ENCODE data around the gene BMP4. TPM values are rescaled to one million over a fixed set of nuclear protein-coding genes. Genes with fewer than 3 reads are reported as not detected.

The BMP4 gene
- total RNA-seq, 2 experiments from 2014 or later: not detected

DNA sequence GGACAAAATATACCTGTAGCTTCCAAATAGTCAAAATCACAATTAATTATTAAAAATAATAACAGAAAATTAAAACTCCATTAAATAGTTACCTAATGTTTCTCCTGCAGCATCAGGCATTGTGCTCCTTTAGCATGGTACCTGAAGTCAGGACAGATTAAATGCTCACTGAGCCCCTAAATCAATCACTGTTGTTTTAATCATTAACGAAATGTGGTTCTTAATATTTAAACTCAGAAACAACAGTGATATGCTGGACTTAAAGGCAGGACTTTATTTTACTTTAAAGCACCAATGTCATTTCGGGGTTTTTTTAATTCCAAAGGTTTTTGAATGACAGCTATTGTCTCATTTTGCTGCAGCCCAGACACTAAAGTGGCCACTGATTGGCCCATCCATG, 2.0 kb upstream of the BMP4 start:
- H3K27ac Mint-ChIP-seq: no peak overlapping the region
- H3K4me3 Mint-ChIP-seq: no peak overlapping the region
- H3K36me3 Mint-ChIP-seq (ENCODE audit: low read depth): no peaks in the 10 kb centered on the region
- H3K9me3 Mint-ChIP-seq: no peaks in the 10 kb centered on the region
- CTCF ChIA-PET: no interaction called here
- H3K27me3 Mint-ChIP-seq (ENCODE audit: low read depth): peaks cover 57% of the 10 kb centered on the region
- no peak for DNase-seq
- intact Hi-C loops (cut with micrococcal nuclease): no loop called here
- H3K4me1 Mint-ChIP-seq (ENCODE audit: low read depth): peaks cover 30% of the 10 kb centered on the region

GRCh38 chr14:53957739-53958138, 1.1 kb upstream of the BMP4 start:
- H3K36me3 Mint-ChIP-seq (ENCODE audit: low read depth): no peaks in the 10 kb centered on the region
- CTCF ChIA-PET: no interaction called here
- peaks cover 32% of the 10 kb centered on the region for H3K4me1 Mint-ChIP-seq (ENCODE audit: low read depth)
- no peak overlapping the region for H3K27ac Mint-ChIP-seq
- H3K4me3 Mint-ChIP-seq: no peak overlapping the region
- intact Hi-C loops (cut with micrococcal nuclease): no loop called here
- no peak for DNase-seq
- no peaks in the 10 kb centered on the region for H3K9me3 Mint-ChIP-seq
- H3K27me3 Mint-ChIP-seq (ENCODE audit: low read depth): peaks cover 54% of the 10 kb centered on the region

DNA sequence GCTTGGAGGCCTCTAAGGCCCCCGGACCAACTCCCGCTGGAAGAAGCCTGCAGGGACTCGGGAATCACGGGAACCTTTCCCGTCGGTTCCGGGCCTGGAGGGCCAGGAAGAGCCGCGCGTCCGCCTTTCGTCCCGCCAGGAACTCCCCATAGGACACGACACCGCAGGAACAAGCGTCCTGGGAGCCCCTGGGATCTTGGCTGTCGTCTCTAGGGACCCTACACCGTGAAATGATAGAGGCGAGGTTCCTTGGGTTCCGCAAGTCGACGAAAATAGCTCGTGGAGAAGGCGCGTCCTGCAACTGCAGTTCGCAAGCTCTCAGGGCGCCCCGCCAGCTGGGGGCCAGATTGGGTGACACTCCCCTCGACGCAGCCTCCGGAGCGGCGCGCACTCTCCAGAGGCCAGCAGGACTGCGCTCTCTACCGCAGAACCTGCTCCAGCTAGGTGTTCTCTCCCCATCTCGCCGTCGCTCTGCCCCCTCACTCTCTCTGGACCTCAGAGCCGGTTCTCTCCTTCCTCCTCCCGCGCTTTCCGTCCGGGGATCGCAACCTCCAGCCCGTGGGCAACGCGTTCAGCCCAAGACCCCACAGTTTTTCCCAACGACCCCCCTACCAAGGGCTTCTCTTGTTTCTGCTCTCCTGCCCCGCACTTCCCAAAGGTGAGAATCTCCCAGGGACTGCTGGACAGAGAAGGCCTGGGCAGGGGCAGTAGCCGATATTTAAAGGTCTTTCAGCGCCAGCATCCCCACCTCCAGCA, 776 bp downstream of the BMP4 start:
- DNase-seq: no peak
- Mint-ChIP-seq H3K4me1 (ENCODE audit: low read depth) (peaks cover 35% of the 10 kb centered on the region), H3K9me3 (no peaks in the 10 kb centered on the region), H3K4me3 (peak overlapping the region; percentile 51), H3K36me3 (ENCODE audit: low read depth) (no peaks in the 10 kb centered on the region), H3K27ac (no peak overlapping the region), H3K27me3 (ENCODE audit: low read depth) (peaks cover 63% of the 10 kb centered on the region)
- CTCF ChIA-PET: no interaction called here
- intact Hi-C loops (cut with micrococcal nuclease): no loop called here

DNA sequence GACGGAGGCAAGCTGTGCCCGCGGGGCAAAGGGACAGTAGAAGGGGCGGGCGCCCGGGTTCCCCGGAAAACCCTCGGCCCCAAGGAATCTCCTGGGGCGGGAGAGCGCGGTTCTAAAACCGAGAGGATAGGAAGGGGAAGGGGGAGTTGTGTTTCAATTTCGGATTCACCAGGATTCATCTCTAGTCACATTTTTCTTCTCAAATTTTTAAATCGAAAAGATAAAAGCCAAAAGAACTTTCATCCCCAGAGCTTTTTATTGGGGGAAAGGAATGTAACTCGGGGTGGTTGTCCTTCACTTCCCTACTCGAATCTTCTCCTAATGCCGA, 1.4 kb downstream of the BMP4 start:
- H3K4me1 Mint-ChIP-seq (ENCODE audit: low read depth): peaks cover 35% of the 10 kb centered on the region
- no peak for DNase-seq
- intact Hi-C loops (cut with micrococcal nuclease): no loop called here
- CTCF ChIA-PET: no interaction called here
- H3K36me3 Mint-ChIP-seq (ENCODE audit: low read depth): no peaks in the 10 kb centered on the region
- H3K27ac Mint-ChIP-seq: no peak overlapping the region
- H3K9me3 Mint-ChIP-seq: no peaks in the 10 kb centered on the region
- peak overlapping the region; percentile 71 for H3K4me3 Mint-ChIP-seq
- peaks cover 65% of the 10 kb centered on the region for H3K27me3 Mint-ChIP-seq (ENCODE audit: low read depth)

- Mint-ChIP-seq H3K27ac (no peak overlapping the region), H3K4me1 (ENCODE audit: low read depth) (peaks cover 35% of the 10 kb centered on the region), H3K9me3 (no peaks in the 10 kb centered on the region), H3K27me3 (ENCODE audit: low read depth) (peaks cover 67% of the 10 kb centered on the region), H3K36me3 (ENCODE audit: low read depth) (no peaks in the 10 kb centered on the region), H3K4me3 (peak overlapping the region; percentile 71)
- CTCF ChIA-PET: no interaction called here
- intact Hi-C loops (cut with micrococcal nuclease): no loop called here
- peak; percentile 33 for DNase-seq
Measured at GRCh38 chr14:53954551-53955228, 1.9 kb downstream of the BMP4 start.

DNA sequence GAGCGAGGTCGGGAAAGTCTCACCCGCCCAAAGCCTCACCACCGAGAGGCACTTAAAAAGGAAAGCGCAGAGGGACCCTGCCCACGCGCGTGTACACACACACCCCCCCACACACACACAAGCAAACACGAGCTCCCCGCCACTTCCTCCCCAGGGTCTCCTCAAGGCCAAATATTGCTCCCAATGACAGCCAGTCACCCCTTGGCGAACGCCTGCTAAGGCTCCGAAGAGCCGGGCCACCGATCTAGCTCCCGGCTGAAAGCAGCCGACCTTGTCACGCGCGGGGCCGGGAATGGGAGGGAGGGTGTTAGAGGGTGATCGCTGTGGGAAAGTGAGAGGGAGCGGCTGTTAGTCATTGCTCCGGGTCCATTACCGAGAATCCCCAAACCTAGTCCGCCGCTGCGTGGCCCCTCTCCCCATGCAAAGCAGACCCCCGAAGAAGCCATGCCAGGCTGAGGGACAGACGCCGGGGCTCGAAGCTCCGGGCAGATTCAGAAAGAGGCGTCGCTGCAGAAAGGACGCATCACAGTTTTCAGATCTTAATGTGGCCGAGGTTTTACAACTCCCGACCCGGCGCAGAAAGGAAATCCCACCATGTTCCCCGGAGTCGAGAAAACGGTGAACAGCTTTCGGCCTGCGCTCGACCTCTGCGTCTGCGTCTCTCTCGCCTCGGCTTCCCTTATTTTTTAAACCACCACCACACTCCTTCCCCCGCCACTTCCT, 2.6 kb downstream of the BMP4 start:
- Mint-ChIP-seq H3K36me3 (ENCODE audit: low read depth) (no peaks in the 10 kb centered on the region), H3K4me3 (peak overlapping the region; percentile 71), H3K27ac (no peak overlapping the region), H3K27me3 (ENCODE audit: low read depth) (peaks cover 65% of the 10 kb centered on the region), H3K4me1 (ENCODE audit: low read depth) (peaks cover 35% of the 10 kb centered on the region), H3K9me3 (no peaks in the 10 kb centered on the region)
- intact Hi-C loops (cut with micrococcal nuclease): no loop called here
- CTCF ChIA-PET: interaction anchor here (0.7 kb wide), 1 partner anchor 9 kb away, joined by 3 read pairs; no protein-coding TSS in a partner anchor
- DNase-seq: no peak

DNA sequence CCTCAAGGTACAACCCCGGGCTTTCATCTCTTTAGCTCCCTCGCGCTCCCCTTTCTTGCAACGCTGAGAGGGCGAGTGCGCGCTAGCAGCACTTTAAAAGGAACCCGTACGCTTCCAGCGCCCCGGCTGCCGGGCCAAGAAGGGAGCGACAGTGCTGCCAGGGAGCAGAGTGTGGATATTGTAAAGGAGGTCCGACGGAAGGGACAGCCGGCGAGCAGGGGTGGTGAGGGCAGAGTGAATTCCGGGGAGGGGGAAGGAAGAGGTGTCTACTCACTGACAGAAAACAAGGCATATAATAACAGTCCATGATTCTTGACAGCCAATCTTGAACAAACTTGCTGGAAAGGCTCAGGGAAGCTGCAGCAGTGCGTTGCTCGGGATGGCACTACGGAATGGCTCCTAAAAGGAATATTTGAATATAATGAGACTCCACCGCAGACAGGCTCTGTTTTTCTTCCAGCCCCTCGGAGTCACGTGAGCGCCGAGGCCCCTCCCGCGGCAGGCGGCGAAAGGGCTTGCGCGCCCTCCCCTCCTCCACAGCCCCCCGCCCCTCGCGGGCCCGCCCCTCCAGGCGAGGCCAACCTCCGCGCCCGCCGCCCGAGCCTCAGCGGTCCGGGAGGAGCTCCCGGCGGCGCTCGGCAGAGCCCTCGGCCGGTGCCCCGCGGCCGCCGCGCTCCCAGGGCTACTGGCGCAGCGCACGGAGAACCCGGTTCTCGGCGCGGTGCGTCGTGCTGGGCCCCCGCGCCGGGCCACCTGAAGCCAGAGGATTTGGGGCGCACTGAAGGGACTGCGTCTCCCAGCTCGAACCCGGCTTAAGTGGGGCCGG, 3.4 kb downstream of the BMP4 start:
- peaks cover 69% of the 10 kb centered on the region for H3K27me3 Mint-ChIP-seq (ENCODE audit: low read depth)
- no peaks in the 10 kb centered on the region for H3K36me3 Mint-ChIP-seq (ENCODE audit: low read depth)
- no peaks in the 10 kb centered on the region for H3K9me3 Mint-ChIP-seq
- CTCF ChIA-PET: interaction anchor here (0.7 kb wide), 2 partner anchors 8 to 395 kb away, joined by 3 read pairs; no protein-coding TSS in a partner anchor
- H3K27ac Mint-ChIP-seq: no peak overlapping the region
- intact Hi-C loops (cut with micrococcal nuclease): no loop called here
- H3K4me1 Mint-ChIP-seq (ENCODE audit: low read depth): peaks cover 35% of the 10 kb centered on the region
- peak; percentile 35 for DNase-seq
- peak overlapping the region; percentile 71 for H3K4me3 Mint-ChIP-seq

- Mint-ChIP-seq H3K36me3 (ENCODE audit: low read depth) (no peaks in the 10 kb centered on the region), H3K27me3 (ENCODE audit: low read depth) (peaks cover 70% of the 10 kb centered on the region), H3K9me3 (no peaks in the 10 kb centered on the region), H3K4me3 (no peak overlapping the region), H3K27ac (no peak overlapping the region), H3K4me1 (ENCODE audit: low read depth) (peaks cover 35% of the 10 kb centered on the region)
- CTCF ChIA-PET: interaction anchor here (0.7 kb wide), 1 partner anchor 395 kb away, joined by 3 read pairs; no protein-coding TSS in a partner anchor
- DNase-seq: no peak
- intact Hi-C loops (cut with micrococcal nuclease): no loop called here
Measured at GRCh38 chr14:53952533-53952932, 4.1 kb downstream of the BMP4 start.

DNA sequence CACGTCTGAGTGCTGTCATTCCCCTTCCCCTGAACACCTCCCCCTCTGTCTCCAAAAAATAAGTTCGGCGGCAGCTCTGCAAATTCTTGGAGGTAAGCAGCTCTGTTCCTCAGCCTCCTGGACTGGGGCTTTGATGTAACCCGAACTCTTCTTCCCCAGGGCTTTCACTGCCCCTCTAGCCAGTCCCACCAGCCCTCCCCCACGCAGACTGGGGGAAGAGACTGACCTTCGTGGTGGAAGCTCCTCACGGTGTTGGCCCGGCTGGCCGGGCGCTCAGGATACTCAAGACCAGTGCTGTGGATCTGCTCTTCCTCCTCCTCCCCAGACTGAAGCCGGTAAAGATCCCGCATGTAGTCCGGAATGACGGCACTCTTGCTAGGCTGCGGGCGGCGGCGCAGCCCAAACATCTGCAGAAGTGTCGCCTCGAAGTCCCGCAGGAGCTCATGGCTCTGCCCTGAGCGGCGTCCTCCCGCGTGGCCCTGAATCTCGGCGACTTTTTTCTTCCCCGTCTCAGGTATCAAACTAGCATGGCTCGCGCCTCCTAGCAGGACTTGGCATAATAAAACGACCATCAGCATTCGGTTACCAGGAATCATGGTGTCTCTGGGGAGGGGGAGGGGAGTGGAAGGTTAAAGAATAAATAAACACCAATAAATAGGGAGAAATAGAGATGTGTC, 4.9 kb downstream of the BMP4 start:
- intact Hi-C loops (cut with micrococcal nuclease): no loop called here
- Mint-ChIP-seq H3K27ac (no peak overlapping the region), H3K27me3 (ENCODE audit: low read depth) (peaks cover 71% of the 10 kb centered on the region), H3K4me3 (no peak overlapping the region), H3K9me3 (no peaks in the 10 kb centered on the region), H3K36me3 (ENCODE audit: low read depth) (no peaks in the 10 kb centered on the region), H3K4me1 (ENCODE audit: low read depth) (peaks cover 30% of the 10 kb centered on the region)
- DNase-seq: no peak
- CTCF ChIA-PET: no interaction called here

- Mint-ChIP-seq H3K9me3 (no peaks in the 10 kb centered on the region), H3K4me3 (no peak overlapping the region), H3K36me3 (ENCODE audit: low read depth) (no peaks in the 10 kb centered on the region), H3K4me1 (ENCODE audit: low read depth) (peaks cover 27% of the 10 kb centered on the region), H3K27ac (no peak overlapping the region), H3K27me3 (ENCODE audit: low read depth) (peaks cover 71% of the 10 kb centered on the region)
- DNase-seq: no peak
- intact Hi-C loops (cut with micrococcal nuclease): no loop called here
- CTCF ChIA-PET: no interaction called here
Measured at GRCh38 chr14:53951243-53951626, 5.4 kb downstream of the BMP4 start.

GRCh38 chr14:53950031-53950793, 6.4 kb downstream of the BMP4 start:
- CTCF ChIA-PET: no interaction called here
- no peak overlapping the region for H3K4me3 Mint-ChIP-seq
- H3K27me3 Mint-ChIP-seq (ENCODE audit: low read depth): peaks cover 69% of the 10 kb centered on the region
- no peaks in the 10 kb centered on the region for H3K9me3 Mint-ChIP-seq
- no peak for DNase-seq
- peaks cover 17% of the 10 kb centered on the region for H3K4me1 Mint-ChIP-seq (ENCODE audit: low read depth)
- H3K27ac Mint-ChIP-seq: no peak overlapping the region
- H3K36me3 Mint-ChIP-seq (ENCODE audit: low read depth): no peaks in the 10 kb centered on the region
- intact Hi-C loops (cut with micrococcal nuclease): no loop called here
